ENCODE measurements around the gene KDM7A.

KDM7A gene

DNA sequence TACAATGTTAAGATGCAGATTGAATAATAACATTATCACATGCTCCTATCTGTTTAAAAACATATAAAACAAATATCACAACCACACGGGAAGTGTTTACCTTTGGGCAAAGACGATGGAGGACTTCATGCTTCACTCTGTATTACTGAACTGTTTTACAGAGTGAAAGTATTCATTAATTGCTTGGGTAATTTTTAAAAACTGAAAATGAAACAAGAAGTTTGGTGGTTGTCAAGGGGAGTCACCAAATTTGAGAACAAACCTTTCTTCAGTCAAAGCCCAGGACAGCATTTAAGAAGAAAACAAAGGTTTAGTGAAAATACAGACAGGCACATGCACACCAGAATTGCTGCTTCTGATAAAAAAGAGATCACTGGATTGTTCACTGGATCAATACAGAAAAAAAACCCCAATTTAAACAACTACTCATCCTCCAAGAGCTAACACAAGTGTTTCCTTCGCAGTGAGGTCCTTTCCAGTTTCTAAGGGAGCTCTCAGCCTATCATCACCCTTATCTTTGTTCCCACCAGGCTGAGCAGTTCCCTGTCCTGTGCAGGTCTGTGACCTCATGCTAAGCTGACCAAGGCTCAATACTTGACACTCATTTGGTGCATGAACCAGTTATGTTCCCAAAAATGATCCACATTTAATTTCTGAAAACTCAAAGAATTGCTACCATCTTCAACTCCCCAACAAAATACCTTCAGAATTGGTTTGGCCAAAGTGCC, 122.8 kb downstream of the KDM7A start:
- DNase-seq: no peak

DNA sequence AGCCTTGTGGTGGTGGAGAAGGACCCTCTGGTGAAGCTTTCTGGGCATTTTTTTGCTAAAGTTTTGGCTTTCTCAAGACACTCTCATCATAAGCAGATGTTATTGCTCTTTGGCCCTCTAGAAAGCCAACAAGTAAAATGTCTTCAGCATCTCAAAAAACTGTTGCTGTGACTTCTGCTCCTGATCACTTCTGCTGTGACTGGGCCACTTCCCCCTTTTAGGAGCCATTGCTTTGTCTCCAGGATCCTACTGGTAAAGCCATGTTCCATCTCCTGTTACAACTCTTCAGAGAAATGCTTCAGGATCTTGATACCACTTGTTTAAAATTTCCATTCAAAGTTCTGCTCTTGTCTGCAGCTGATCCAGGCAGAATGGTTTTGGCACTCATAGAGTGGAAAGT, 125.0 kb downstream of the KDM7A start:
- DNase-seq: no peak

DNA sequence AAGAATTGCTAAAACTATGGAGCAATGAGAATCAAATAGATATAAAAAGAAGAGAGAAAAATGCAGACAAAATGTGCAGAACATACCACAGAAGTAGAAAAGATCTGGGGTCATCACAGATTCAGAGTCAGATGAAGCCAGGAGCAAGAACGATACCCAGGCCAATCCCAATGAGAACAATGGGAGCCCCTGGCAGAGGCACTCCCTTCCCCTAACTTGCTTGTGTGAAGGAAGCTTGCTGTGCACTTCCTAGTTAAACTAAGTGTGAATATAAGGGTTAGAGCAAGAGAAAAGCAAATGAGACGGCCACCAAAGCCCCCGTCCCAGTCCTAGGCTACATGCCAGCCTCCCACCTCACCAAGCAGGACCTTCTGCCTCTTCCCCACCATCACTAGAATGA, 126.7 kb downstream of the KDM7A start:
- no peak for DNase-seq

DNA sequence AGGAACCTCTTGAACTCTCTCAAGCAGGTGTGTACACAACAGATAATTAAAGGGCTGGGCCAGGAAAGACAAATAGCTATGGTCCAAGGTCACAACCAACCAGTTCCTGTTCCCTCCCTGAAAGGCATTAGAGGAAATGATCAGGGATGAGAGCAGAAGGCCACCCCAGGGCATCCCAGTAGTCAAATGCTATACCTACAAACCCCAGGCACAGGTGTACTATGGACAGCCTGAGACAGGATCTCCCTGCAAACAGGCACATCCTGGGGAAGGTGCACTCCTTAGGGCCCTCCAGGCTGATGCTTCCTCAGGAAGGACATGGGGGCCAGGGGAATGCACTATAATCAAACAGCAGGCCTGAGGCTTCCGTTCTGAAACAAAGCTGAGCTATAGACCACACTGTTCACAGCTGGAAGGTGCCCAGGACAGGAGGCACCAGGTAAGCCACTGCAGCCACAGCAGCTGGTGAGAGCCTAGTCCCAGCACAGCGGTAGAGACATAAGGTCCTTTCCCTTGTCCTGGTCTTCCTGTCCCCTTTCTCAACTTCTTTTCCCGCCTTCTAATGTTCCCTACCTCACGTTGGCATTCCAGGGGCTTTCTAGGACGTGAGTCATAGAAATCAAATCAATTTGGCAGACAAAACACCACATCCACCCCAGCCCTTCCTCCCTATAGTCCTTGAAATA, 127.3 kb downstream of the KDM7A start:
- no peak for DNase-seq

DNA sequence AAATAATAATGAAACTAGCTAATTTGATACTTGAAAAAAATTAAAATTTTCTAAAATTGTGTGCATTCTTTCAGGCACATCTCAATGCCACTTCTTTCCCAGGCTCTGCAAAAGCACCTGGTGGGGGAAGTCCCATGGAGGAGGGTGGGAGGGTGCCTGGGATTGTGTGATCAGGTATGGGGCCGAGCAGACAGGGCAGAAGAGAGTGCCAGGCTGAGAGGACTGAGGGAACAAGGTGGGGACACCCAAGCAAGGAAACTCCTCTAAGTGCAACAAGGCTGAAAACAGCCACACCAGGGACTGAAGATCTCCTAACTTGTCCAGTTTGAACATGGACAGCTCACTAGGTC, 127.8 kb downstream of the KDM7A start:
- no peak for DNase-seq

DNA sequence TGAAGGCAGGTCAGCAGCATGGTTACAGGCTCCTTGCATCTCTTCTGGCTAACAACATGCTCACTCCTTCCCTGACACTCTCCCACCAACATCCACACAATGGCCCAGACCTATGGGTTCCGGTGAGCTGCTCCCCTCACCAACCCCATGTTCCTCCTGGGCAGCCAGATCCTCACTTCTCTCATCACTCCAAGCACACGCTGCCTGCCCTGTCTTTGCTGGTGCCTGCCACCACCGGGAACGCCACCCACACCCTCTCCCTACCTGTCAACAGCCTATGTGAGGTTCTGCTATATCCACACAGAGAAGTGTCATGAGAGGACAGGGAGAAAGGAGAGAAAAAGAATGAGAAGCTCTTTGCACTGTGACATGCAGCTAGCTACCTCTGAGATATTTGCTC, 128.6 kb downstream of the KDM7A start:
- no peak for DNase-seq

DNA sequence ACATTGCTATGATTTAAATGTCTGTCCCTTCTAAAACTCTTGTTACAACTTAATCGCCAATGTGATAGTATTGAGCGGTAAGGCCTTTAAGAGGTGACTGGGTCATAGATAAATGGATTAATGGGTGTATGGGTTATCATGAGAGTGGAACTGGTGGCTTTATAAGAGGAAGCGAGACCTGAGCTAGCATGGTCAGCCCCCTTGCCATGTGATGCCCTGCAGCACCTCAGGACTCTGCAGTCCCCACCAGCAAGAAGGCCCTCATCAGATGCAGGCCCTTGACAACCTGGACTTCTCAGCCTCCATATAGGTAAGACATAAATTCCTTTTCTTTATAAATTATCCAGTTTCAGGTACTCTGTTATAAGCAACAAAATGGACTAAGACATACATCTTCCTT, 129.6 kb downstream of the KDM7A start:
- no peak for DNase-seq

DNA sequence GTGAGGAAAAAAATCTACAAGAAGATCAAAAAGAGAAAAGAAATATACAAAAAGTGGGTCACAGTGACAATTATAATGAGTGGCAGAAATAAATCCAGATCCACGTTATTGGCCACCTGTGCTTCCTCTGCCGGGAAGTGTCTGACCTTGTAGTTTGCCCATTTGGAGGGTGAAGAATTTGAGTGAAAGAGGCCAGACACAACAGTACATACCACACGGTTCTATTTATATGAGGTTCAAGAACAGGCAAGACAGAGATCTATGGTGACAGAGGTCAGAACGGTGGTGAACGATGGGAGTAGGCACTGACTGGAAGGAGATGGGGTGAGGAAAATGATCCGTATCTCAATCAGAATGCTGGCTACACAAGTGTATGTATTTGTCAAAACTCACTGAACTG, 131.1 kb downstream of the KDM7A start:
- no peak for DNase-seq

DNA sequence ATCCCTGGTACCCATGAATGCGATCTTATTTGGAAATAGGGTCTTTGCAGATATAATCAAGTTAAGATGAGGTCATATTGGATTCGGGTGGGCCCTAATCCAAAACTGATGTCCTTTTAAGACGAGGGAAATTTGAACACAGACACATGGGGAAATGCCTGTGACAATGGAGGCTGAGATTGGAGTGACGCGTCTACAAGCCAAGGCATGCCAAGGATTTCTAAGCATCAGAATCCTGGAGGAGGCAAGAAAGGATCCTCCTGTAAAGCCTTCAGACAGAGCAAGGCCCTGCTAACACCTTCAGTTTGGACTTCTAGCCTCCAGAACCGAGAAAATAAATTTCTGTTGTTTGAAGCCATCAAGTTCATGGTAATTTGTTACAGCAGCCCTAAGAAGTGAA, 132.5 kb downstream of the KDM7A start:
- no peak for DNase-seq

DNA sequence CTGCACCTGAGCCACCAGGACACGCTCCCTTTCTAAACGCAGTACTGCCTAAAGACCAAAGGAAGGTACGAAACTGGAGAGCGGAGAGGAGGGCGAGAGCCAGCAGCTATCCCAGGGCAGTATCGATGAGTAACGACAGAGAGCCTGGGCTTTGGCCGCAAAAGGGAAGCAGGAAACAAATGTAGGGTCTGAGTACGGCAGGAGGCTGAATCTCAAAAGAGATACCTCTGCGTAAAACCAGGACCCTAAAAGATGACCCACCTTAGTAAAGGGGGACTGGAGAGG, 134.5 kb downstream of the KDM7A start:
- no peak for DNase-seq

DNA sequence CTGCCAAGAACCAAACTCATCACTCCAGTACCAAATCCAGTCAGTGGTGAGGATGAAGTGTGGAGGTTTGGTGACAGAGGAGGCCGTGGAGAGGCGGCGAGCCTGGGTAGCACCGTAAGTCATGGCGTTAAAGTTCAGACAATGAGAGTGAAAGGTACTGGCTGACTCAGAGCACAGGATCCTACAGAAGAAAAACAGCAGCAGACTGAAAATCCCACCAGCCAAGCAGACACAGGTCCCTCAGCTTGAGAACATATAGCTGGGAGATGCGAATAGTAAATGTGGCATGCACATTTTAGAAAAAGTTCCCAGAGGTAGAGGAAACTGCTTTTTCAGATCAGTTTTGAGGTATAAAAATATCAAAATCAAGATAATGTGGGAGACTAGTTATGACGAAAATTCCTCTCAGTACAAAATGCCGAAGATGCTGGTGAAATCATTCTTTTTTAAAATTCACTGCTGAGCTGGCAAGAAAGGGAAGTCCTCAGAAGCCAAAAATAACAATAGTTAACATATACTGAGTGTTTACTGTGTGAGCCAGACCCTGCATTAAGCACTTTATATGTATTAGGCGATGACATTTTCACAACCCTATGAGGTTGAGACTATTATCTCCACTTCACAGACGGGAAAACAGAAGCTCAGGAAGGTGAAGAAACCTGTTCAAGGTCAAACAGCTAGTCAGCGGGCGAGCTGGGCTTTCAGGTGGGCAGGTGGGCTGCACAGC, 135.0 kb downstream of the KDM7A start:
- peak; percentile 53 for DNase-seq

DNA sequence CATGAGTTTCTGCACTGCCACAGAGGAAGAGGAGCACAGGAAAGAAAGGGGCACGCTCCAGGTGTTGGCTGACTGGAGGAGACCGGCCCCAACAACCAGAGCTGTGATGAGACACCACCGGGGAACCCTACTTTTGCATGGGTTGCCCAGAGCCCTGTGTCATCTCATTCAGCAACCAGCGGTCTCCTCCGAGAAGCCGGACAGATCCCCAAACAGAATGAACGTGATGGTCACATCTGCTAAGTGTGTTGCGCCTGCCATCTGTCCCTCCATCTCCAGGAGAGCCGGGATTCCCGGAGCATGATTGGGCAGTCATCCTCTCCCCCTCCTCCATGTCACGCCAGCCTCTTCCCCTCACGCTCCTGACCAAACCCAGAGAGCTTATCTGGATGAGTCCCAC, 136.9 kb downstream of the KDM7A start:
- no peak for DNase-seq

DNA sequence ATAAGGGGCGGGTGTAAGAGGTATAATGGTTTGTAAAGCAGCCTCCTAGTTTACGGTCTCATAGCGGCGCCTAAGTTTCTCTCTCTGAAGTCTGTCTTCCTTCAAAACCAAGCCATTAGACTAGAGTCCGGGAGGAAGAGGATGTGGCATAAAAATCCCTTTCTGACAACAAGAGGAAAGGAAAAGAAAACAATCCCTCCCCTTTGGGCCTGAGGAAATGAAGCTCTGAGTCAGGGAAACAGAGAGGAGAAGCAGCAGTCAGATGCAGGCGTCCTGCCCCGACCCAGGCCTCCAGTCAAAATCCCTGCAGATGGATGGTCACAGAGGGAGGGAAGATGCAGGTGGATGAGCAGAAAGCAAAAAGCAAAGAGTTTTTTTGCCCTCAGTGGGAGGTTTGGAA, 137.7 kb downstream of the KDM7A start:
- DNase-seq: no peak

DNA sequence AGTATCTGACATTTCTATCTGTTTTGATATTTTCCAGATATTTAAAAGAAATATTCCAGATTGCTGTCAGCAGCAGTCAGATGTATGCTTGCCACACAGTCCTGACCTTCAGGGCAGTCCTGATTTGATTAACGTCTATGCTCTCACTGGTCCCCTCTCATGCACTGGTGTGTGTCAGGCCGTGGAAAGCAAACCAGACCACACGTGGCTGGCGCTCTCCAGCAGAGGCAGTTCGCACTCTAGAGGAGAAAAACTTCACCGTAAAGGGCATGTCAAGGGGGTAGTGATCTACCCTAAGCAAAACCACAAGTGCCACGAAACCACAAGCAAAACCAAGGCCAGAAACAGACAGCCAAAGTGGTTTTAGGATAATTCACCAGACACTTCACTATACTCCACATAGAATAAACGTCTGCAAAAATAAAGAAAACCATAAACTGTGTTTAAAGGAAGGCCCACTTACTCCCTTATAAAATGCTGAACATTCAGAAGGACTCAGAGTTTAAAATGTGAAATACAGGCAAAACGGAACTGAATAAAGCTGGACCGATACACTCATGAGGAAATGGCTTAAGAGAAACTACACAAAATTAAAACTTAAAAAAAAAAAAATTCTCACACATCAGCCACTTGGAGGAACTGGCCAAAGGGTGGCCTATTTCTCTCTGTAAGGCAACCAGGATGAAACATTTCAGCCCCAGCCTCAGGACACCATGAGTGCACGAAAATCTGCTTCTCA, 140.4 kb downstream of the KDM7A start:
- DNase-seq: peak; percentile 58

DNA sequence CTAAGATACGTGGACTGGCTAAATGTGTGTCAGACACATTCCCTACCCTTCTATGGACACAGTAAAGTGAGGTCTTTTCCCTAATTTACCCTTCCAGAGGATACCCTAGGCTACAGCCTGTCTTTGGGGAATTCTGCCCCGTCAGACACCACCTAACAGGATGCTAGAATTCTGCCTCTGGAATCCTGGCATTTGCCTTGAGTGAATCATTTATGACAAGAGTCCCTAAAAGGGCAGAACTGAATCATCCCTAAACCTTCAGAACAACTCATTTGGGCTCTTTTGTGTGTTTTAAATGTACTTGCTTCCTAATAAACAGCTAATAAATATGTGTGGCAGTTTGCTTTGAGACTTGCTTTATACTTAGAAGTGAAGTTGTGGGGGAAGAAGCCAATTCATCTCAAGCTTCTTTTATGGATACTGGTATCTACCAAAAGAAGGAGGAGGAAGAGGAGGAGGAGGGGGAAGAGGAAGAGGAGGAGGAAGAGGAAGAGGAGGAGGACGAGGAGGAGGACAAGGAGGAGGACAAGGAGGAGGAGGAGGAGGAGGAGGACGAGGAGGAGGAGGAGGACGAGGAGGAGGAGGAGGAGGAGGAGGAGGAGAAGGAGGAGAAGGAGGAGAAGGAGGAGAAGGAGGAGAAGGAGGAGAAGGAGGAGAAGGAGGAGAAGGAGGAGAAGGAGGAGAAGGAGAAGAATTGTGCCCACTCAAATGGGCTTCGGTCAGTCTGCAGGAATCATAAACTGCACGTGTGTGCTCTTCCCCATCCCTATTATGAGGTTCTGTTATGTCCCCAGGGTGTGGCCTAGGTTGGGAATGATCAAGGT, 141.2 kb downstream of the KDM7A start:
- peak; percentile 70 for DNase-seq

All from fibroblast of skin of abdomen (primary cell).